Ovary (tissue), 3 donors: ENCODE results near the gene CLEC18A.

Source experiments
- CTCF ChIP-seq, 3 donors: fragments of 450-650 bp in 2 of 3; fragments of 200-600 bp in 1 of 3; IDR thresholded peaks; one replicate each; pipeline versions ENCODE4 v1.5.1 to v1.8.0; 2016 to 2022; ENCODE audit warnings: antibody characterized with exemption in 3 of 3, mild to moderate bottlenecking in 1 of 3
- EP300 ChIP-seq: sonication (generic); formaldehyde crosslinking; IDR thresholded peaks from one replicate; pipeline ENCODE4 v1.6.1; 2017; ENCODE audit warnings: antibody characterized with exemption
- POLR2A ChIP-seq: fragments of 450-650 bp; IDR thresholded peaks from one replicate; pipeline ENCODE4 v1.6.1; 2017; ENCODE audit warnings: antibody characterized with exemption, mild to moderate bottlenecking, moderate library complexity
- donor health status: DM: no; HTN: no; CAD: no.

DNA sequence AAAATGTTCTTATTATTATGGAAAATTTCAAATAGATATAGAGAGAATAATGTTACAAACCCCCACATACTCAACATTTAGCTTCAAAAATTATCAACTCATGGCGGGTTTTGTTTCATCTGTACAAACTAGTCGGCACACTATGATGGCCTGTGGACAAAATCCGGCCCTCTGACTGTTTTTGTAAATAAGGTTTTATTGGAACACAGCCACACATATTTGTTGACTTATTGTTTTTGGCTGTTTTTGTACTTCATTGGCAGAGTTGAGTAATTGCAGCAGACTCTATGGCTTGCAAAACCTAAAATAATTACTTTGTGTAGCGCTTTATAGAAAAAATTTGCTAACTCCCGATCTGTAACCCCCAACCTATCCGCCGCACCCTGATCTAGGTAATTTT is 41.4 kb upstream of the CLEC18A start:
- no peak for TF ChIP-seq CTCF (IDR thresholded peaks at IDR 0.05)
- no peak for TF ChIP-seq POLR2A
- TF ChIP-seq EP300: no peak
